KMS-11 (cell line): ENCODE measurements around the gene GRIK3.

Experiments
- H2AFZ ChIP-seq: fragments of 200-600 bp; sonication (generic); 2 replicates; pipeline ENCODE4 v1.6.1; 2016; ENCODE audit warnings: antibody characterized with exemption, mixed run types, low read depth
- H3K27ac ChIP-seq: fragments of 200-600 bp; sonication (generic); 2 replicates; pipeline ENCODE4 v1.6.1; 2016; ENCODE audit warnings: mild to moderate bottlenecking, mixed run types
- H3K27me3 ChIP-seq: fragments of 200-600 bp; sonication (generic); 2 replicates; pipeline ENCODE4 v1.6.1; 2017; ENCODE audit warnings: mild to moderate bottlenecking, low read depth, mixed run types, moderate library complexity; ENCODE audit not compliant: insufficient read depth
- H3K36me3 ChIP-seq: fragments of 200-600 bp; sonication (generic); 2 replicates; pipeline ENCODE4 v1.6.1; 2017; ENCODE audit warnings: mild to moderate bottlenecking, mixed run types; ENCODE audit not compliant: insufficient read depth
- H3K4me1 ChIP-seq: fragments of 200-600 bp; sonication (generic); 2 replicates; pipeline ENCODE4 v1.6.1; 2016; ENCODE audit warnings: mild to moderate bottlenecking, low read depth, mixed run types; ENCODE audit not compliant: poor library complexity, severe bottlenecking
- H3K4me2 ChIP-seq: fragments of 200-600 bp; sonication (generic); 2 replicates; pipeline ENCODE4 v1.7.0; 2016; ENCODE audit warnings: mild to moderate bottlenecking, mixed run types
- H3K4me3 ChIP-seq: fragments of 200-600 bp; sonication (generic); IDR thresholded peaks from 2 replicates; pipeline ENCODE4 v1.6.1; 2017; ENCODE audit warnings: low read depth, low read length, mixed read lengths; ENCODE audit not compliant: insufficient read depth
- H3K79me2 ChIP-seq: fragments of 200-600 bp; sonication (generic); 2 replicates; pipeline ENCODE4 v1.6.1; 2016; ENCODE audit warnings: low read depth, mixed run types; ENCODE audit not compliant: insufficient read depth
- H3K9ac ChIP-seq: fragments of 200-600 bp; sonication (generic); 2 replicates; pipeline ENCODE4 v1.6.1; 2016; ENCODE audit warnings: mild to moderate bottlenecking, mixed run types
- H4K20me1 ChIP-seq: fragments of 200-600 bp; sonication (generic); 2 replicates; pipeline ENCODE4 v1.6.1; 2016; ENCODE audit warnings: mild to moderate bottlenecking, mixed run types; ENCODE audit not compliant: insufficient read depth
- CTCF ChIP-seq: fragments of 200-600 bp; sonication (generic); conservative IDR thresholded peaks from 2 replicates; pipeline ENCODE4 v1.6.1; 2017; ENCODE audit warnings: low read depth, mild to moderate bottlenecking, antibody characterized with exemption, low read length, moderate library complexity, mixed read lengths

Gene GRIK3

GRCh38 chr1:37001703-37002102 is 32.6 kb downstream of the GRIK3 start:
- H3K9ac ChIP-seq: no peak overlapping the region
- H4K20me1 ChIP-seq: no peaks in the 10 kb centered on the region
- TF ChIP-seq CTCF: no peak
- peaks cover 26% of the 10 kb centered on the region; the same call in 1 of the 2 replicates for H3K27me3 ChIP-seq
- H3K27ac ChIP-seq: no peak overlapping the region
- no peaks in the 10 kb centered on the region for H3K4me1 ChIP-seq
- H3K36me3 ChIP-seq: no peaks in the 10 kb centered on the region
- H3K4me2 ChIP-seq: no peak overlapping the region
- H3K79me2 ChIP-seq: no peaks in the 10 kb centered on the region
- H3K4me3 ChIP-seq: no peak overlapping the region
- H2AFZ ChIP-seq: no peak overlapping the region

GRCh38 chr1:36996106-36996505 is 38.2 kb downstream of the GRIK3 start:
- Histone ChIP-seq H4K20me1 (no peaks in the 10 kb centered on the region), H3K4me2 (no peak overlapping the region), H3K9ac (no peak overlapping the region), H3K79me2 (no peaks in the 10 kb centered on the region), H3K27ac (no peak overlapping the region), H2AFZ (no peak overlapping the region), H3K4me3 (no peak overlapping the region), H3K27me3 (peaks cover 17% of the 10 kb centered on the region; the same call in 1 of the 2 replicates), H3K4me1 (no peaks in the 10 kb centered on the region), H3K36me3 (no peaks in the 10 kb centered on the region)
- no peak for TF ChIP-seq CTCF

GRCh38 chr1:36994868-36995267 is 39.4 kb downstream of the GRIK3 start:
- no peak overlapping the region for H2AFZ ChIP-seq
- H3K9ac ChIP-seq: no peak overlapping the region
- peaks cover 9% of the 10 kb centered on the region; the same call in 1 of the 2 replicates for H3K27me3 ChIP-seq
- H3K4me2 ChIP-seq: no peak overlapping the region
- H3K4me3 ChIP-seq: no peak overlapping the region
- H3K36me3 ChIP-seq: no peaks in the 10 kb centered on the region
- no peak for TF ChIP-seq CTCF
- no peaks in the 10 kb centered on the region for H3K4me1 ChIP-seq
- H4K20me1 ChIP-seq: no peaks in the 10 kb centered on the region
- no peaks in the 10 kb centered on the region for H3K79me2 ChIP-seq
- H3K27ac ChIP-seq: no peak overlapping the region

- no peak overlapping the region for H3K9ac ChIP-seq
Measured at GRCh38 chr1:36994294-36994693, 40.0 kb downstream of the GRIK3 start.

More at GRCh38 chr1:36994294-36994693, 40.0 kb downstream of the GRIK3 start:
- peaks cover 9% of the 10 kb centered on the region; the same call in 1 of the 2 replicates for H3K27me3 ChIP-seq
- no peaks in the 10 kb centered on the region for H3K79me2 ChIP-seq
- TF ChIP-seq CTCF: no peak
- no peaks in the 10 kb centered on the region for H4K20me1 ChIP-seq
- H3K4me2 ChIP-seq: no peak overlapping the region
- H3K27ac ChIP-seq: no peak overlapping the region
- H3K4me1 ChIP-seq: no peaks in the 10 kb centered on the region
- H3K36me3 ChIP-seq: no peaks in the 10 kb centered on the region
- no peak overlapping the region for H3K4me3 ChIP-seq
- H2AFZ ChIP-seq: no peak overlapping the region
